Stimulated activated naive B cell treated with anti-CD40 and anti-IgM and Interleukin-4, amounts not matched to agents 10 μg/mL and 1 μg/mL and 100 μg/mL, for 72 hours (primary cell): ENCODE results near the gene SMCP.

Experiments used
- ATAC-seq, 2 donors: fragments of 150-1000 bp; cut with Tn5 transposase; replicated peaks; 2 replicates each; pipeline ENCODE4 v1.10.0; 2021; ENCODE audit warnings: moderate library complexity in 1 of 2
- DNase-seq: peaks from one replicate; pipeline ENCODE4 v3.0.0; 2021
- H3K27ac Mint-ChIP-seq: one replicate; pipeline ENCODE4 v1.8.0; 2022; ENCODE audit warnings: mild to moderate bottlenecking, mixed read lengths
- H3K27me3 Mint-ChIP-seq, 2 donors: one replicate each; pipeline ENCODE4 v1.8.0; 2022; ENCODE audit warnings: mixed read lengths in 2 of 2
- H3K36me3 Mint-ChIP-seq, 2 donors: one replicate each; pipeline ENCODE4 v1.8.0; 2022; ENCODE audit warnings: mixed read lengths in 2 of 2, mild to moderate bottlenecking in 1 of 2
- H3K4me1 Mint-ChIP-seq, 2 donors: one replicate each; pipeline ENCODE4 v1.8.0; 2022; ENCODE audit warnings: mixed read lengths in 2 of 2, mild to moderate bottlenecking in 1 of 2
- H3K4me3 Mint-ChIP-seq, 2 donors: one replicate each; pipeline ENCODE4 v1.8.0; 2022; ENCODE audit warnings: mild to moderate bottlenecking in 2 of 2, mixed read lengths in 2 of 2, moderate library complexity in 1 of 2
- H3K9me3 Mint-ChIP-seq, 2 donors: one replicate each; pipeline ENCODE4 v1.8.0; 2022; ENCODE audit warnings: mixed read lengths in 2 of 2, mild to moderate bottlenecking in 1 of 2

SMCP gene

GRCh38 chr1:152906023-152906565, 28.0 kb downstream of the SMCP start:
- H3K27me3 Mint-ChIP-seq, result peaks cover 43 to 44% of the 10 kb centered on the region in 2 donors

DNA sequence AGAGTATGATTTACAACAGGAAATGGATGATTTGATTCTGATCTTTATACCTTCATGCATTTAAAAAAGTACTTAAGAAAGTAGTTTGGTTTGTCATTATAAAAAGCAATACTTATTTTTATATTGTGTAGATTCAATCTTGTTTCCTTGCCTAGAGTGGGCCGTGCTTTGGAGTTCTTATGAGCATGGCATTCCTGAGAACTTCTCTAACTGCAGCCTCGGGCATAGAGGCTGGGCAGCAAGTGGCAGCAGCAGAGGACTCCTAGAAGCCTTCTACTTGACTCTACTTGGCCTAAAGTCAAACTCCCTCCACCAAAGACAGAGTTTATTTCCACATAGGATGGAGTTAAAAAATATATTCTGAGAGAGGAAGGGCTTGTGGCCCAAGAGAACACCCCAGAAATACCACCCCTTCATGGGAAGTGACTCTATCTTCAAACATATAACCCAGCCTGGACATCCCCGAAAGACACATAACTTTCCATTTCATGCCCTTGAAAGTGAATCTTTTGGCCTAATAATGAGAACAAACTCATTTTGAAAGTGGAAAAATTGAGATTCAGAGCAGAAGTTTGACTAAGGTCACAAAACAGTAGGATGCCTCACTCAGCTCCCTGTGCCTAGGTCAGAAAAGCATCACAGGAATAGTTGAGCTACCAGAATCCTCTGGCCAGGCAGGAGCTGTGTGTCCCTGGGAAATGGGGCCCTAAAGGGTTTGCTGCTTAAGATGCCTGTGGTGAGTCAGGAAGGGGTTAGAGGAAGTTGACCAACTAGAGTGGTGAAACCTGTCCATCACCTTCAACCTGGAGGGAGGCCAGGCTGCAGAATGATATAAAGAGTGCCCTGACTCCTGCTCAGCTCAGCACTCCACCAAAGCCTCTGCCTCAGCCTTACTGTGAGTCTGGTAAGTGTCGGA, 29.8 kb downstream of the SMCP start, which contains the start of gene IVL:
IVL (plus strand) TSS at position 861 of the 916 bp plus-strand sequence. CDS start 1,252 bp downstream, outside the sequence.
- Mint-ChIP-seq H3K4me3 (no peak within 1 kb of the TSS), H3K4me1 (peaks cover 5 to 8% of the 10 kb centered on the region in 2 donors), H3K27me3 (peaks cover 45 to 52% of the 10 kb centered on the region in 2 donors), H3K9me3 (peaks cover 0 to 5% of the 10 kb centered on the region in 2 donors), H3K27ac (peak within 1 kb of the TSS; percentile 49), H3K36me3 (no peaks in the 10 kb centered on the region)
- DNase-seq (no peak), ATAC-seq (peak; percentile 67 to 79)

More at GRCh38 chr1:152906023-152906565, 28.0 kb downstream of the SMCP start:
- peaks cover 5 to 8% of the 10 kb centered on the region in 2 donors for H3K4me1 Mint-ChIP-seq
- DNase-seq, result no peak
- no peak overlapping the region for H3K27ac Mint-ChIP-seq
- H3K4me3 Mint-ChIP-seq, result no peak overlapping the region
- no peaks in the 10 kb centered on the region for H3K36me3 Mint-ChIP-seq
- ATAC-seq, result no peak
- H3K9me3 Mint-ChIP-seq, result peaks cover 0 to 5% of the 10 kb centered on the region in 2 donors

DNA sequence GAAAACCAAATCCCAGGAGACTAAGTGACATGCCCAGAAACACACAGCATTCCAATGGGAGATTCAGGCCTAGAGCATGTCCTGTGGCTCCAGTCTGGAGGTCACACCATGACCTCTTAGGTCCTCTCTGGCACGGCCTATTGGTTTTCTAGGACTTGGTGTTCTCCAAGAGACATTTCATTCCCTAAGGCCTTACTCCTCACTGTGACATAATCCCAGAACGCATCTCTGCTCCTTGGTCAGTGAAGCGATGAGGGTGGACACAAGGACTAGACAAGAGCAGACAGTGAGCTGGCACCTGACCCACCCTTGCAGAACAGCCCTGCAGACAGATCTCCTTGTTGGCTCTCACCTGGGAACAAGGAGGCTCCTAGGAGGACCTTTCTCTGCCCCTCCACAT, 31.1 kb downstream of the SMCP start:
- DNase-seq (no peak), ATAC-seq (no peak)
- H3K27me3 Mint-ChIP-seq, result peaks cover 43 to 47% of the 10 kb centered on the region in 2 donors
- peaks cover 5 to 8% of the 10 kb centered on the region in 2 donors for H3K4me1 Mint-ChIP-seq
- no peak overlapping the region for H3K4me3 Mint-ChIP-seq
- peaks cover 0 to 5% of the 10 kb centered on the region in 2 donors for H3K9me3 Mint-ChIP-seq
- no peak overlapping the region for H3K27ac Mint-ChIP-seq
- H3K36me3 Mint-ChIP-seq, result no peaks in the 10 kb centered on the region

- DNase-seq (no peak), ATAC-seq (no peak)
- H3K4me3 Mint-ChIP-seq, result no peak overlapping the region
- peaks cover 1 to 8% of the 10 kb centered on the region in 2 donors for H3K9me3 Mint-ChIP-seq
- H3K27me3 Mint-ChIP-seq, result peaks cover 27 to 31% of the 10 kb centered on the region in 2 donors
- peaks cover 5 to 8% of the 10 kb centered on the region in 2 donors for H3K4me1 Mint-ChIP-seq
- no peak overlapping the region for H3K27ac Mint-ChIP-seq
- no peaks in the 10 kb centered on the region for H3K36me3 Mint-ChIP-seq
These were observed 34.3 kb downstream of the SMCP start for GRCh38 chr1:152912471-152912870.

DNA sequence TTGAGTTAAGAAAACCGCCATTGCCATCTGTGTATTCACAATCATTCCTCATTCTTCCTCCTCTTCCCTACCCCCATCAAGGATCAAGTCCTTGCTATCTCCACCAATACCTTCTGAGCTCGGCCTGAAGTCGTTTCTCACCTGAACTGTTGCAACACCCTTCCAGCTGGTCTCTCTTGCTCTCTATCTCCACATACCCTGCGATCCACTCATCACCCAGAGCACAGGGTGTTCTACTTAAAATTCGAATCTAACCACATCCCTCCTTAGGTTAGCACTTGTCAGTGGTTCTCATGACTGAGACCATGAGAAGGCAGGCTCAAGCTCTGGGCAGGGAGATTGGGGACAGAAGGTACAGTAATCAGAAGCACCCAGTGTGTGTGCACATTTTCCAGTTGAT, 34.8 kb downstream of the SMCP start:
- H3K27me3 Mint-ChIP-seq, result peaks cover 27 to 31% of the 10 kb centered on the region in 2 donors
- no peak overlapping the region for H3K27ac Mint-ChIP-seq
- DNase-seq (no peak), ATAC-seq (no peak)
- H3K9me3 Mint-ChIP-seq, result peaks cover 1 to 8% of the 10 kb centered on the region in 2 donors
- peaks cover 2 to 5% of the 10 kb centered on the region in 2 donors for H3K4me1 Mint-ChIP-seq
- no peaks in the 10 kb centered on the region for H3K36me3 Mint-ChIP-seq
- H3K4me3 Mint-ChIP-seq, result no peak overlapping the region

DNA sequence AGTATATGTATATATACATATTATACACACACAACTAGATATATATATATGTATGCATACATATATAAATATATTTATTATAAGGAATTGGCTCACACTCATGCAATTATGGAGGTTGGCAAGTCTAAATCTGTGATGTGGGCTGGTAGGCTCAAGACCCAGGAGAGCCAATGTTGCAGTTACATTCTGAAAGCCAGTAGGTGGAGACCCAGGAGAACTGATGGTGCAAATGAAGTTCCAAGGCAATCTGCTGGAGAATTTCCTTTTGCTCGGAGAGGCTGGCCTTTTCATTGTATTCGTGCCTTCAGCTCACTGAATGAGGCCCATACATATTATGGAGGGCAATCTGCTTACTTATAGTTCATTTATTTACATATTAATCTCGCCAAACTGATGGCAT, 39.7 kb downstream of the SMCP start:
- H3K27me3 Mint-ChIP-seq, result peaks cover 8 to 22% of the 10 kb centered on the region in 2 donors
- no peak overlapping the region for H3K4me3 Mint-ChIP-seq
- no peaks in the 10 kb centered on the region for H3K36me3 Mint-ChIP-seq
- no peak for ATAC-seq
- H3K4me1 Mint-ChIP-seq, result no peaks in the 10 kb centered on the region
- DNase-seq, result no peak
- peaks cover 3% of the 10 kb centered on the region in 2 donors for H3K9me3 Mint-ChIP-seq
- no peak overlapping the region for H3K27ac Mint-ChIP-seq

GRCh38 chr1:152919071-152919470, 40.9 kb downstream of the SMCP start:
- Mint-ChIP-seq H3K4me1 (no peaks in the 10 kb centered on the region), H3K27ac (no peak overlapping the region), H3K36me3 (no peaks in the 10 kb centered on the region), H3K27me3 (peaks cover 5 to 22% of the 10 kb centered on the region in 2 donors), H3K9me3 (peaks cover 3% of the 10 kb centered on the region in 2 donors), H3K4me3 (no peak overlapping the region)
- ATAC-seq, result no peak
- DNase-seq, result no peak

DNA sequence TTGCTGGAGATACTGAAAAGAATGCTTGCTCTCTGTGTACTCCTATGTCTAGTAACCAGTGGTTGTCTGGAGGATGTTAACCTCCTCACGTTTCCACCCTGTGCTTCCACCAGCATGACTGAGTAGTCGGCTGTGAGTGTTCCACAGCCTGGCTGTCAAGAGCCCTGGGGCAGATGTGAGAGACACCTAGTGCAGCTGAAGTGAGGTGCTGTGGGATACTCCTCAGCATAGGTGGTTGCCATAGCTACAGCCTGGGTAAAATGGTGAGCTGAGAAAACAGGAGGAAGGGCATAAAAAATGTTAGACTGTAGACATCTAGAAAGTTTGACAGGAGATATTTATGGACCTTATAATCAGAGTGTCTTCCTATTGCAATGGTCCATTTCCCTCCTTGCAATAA, 46.1 kb downstream of the SMCP start:
- H3K4me1 Mint-ChIP-seq, result no peaks in the 10 kb centered on the region
- H3K27ac Mint-ChIP-seq, result no peak overlapping the region
- peaks cover 0 to 3% of the 10 kb centered on the region in 2 donors for H3K9me3 Mint-ChIP-seq
- no peak for DNase-seq
- peak in 1 of 2 donors; percentile 29 for ATAC-seq
- peaks cover 14 to 18% of the 10 kb centered on the region in 2 donors for H3K27me3 Mint-ChIP-seq
- H3K4me3 Mint-ChIP-seq, result no peak overlapping the region
- H3K36me3 Mint-ChIP-seq, result no peaks in the 10 kb centered on the region

- Mint-ChIP-seq H3K36me3 (no peaks in the 10 kb centered on the region), H3K27ac (no peak overlapping the region), H3K4me1 (no peaks in the 10 kb centered on the region), H3K9me3 (peaks cover 0 to 3% of the 10 kb centered on the region in 2 donors), H3K27me3 (peaks cover 14 to 18% of the 10 kb centered on the region in 2 donors), H3K4me3 (no peak overlapping the region)
- no peak for DNase-seq
- peak in 1 of 2 donors; percentile 62 for ATAC-seq
These were observed 48.0 kb downstream of the SMCP start for GRCh38 chr1:152926091-152926490.

DNA sequence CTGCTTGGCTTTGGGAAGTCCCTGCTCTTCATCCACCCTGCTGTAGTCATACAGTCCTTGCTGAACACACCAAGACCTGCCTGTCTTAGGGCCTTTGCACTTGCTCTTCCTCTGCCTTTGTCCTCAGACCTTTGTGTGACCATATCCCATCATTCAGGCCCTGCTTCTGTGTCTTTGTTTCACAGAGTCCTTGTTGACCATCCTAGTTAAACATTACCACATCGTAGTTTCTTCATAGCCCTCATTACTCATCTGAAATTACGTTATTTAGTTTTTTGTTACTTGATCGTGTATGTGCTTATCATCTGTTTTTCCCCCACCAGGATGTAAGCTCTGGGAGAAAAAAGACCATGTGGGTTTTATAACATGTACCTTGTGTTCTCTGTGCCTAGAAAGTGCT, 50.5 kb downstream of the SMCP start:
- Mint-ChIP-seq H3K27me3 (peaks cover 8 to 14% of the 10 kb centered on the region in 2 donors), H3K27ac (no peak overlapping the region), H3K4me3 (no peak overlapping the region), H3K4me1 (no peaks in the 10 kb centered on the region), H3K36me3 (no peaks in the 10 kb centered on the region), H3K9me3 (peaks cover 0 to 2% of the 10 kb centered on the region in 2 donors)
- DNase-seq (no peak), ATAC-seq (no peak)

DNA sequence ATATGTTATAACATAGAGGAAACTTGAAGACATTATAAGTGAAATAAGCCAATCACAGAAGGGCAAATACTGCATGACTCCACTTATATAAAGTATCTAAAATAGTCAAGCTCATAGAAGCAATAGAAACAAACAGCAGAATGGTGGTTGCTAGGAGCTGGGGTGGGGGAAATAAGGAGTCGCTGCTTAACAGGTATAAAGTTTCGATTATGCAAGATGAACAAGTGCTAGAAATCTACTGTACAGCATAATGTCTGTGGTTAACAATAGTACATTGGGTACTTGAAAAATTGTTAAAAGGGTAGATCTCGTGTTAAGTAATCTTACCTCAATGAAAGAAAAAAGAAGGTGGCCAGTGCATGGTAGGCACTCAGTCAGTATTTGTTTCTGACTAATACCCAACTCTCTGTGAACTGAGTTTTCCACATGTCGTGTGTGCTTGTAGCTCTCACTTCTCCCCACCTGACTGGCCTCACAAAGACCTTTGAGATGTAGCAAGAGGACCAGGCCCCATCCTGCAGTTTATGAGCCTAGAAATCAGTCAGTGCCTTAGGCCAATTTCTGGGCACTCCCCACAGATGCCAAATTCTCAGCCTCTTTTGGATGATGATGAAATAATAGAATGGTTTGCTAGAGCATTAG, 54.2 kb downstream of the SMCP start:
- H3K36me3 Mint-ChIP-seq, result no peaks in the 10 kb centered on the region
- DNase-seq (no peak), ATAC-seq (no peak)
- no peaks in the 10 kb centered on the region for H3K4me1 Mint-ChIP-seq
- H3K4me3 Mint-ChIP-seq, result no peak overlapping the region
- peaks cover 0 to 2% of the 10 kb centered on the region in 2 donors for H3K9me3 Mint-ChIP-seq
- no peak overlapping the region for H3K27ac Mint-ChIP-seq
- peaks cover 10 to 19% of the 10 kb centered on the region in 2 donors for H3K27me3 Mint-ChIP-seq

DNA sequence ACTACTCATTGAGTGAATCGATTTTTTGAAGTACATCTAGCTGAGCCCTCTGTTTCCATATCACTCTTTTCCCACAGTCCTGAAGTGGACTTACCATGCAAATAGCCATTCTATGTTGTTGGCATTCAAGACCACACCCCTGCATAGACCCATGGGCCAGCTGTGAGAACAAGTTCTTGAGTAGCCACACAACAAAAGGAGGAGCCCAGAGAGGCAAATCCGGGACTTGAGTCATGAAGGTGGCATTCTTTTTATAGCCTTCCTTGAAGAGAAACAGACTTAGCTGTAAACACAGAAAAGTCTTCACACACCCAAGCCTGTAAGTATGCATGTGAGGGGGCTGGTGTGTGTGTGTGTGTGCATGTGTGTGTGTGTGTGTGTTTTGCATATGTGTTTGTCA, 55.1 kb downstream of the SMCP start:
- H3K4me3 Mint-ChIP-seq, result no peak overlapping the region
- peaks cover 10 to 19% of the 10 kb centered on the region in 2 donors for H3K27me3 Mint-ChIP-seq
- H3K36me3 Mint-ChIP-seq, result no peaks in the 10 kb centered on the region
- no peaks in the 10 kb centered on the region for H3K4me1 Mint-ChIP-seq
- H3K27ac Mint-ChIP-seq, result no peak overlapping the region
- no peak for DNase-seq
- ATAC-seq, result no peak
- H3K9me3 Mint-ChIP-seq, result peaks cover 0 to 2% of the 10 kb centered on the region in 2 donors
